Measurements from ENCODE around the gene TNNI2. TPM values are rescaled to one million over a fixed set of nuclear protein-coding genes. Genes with fewer than 3 reads are reported as not detected.

The TNNI2 gene
- total RNA-seq, 4 donors from 2014 or later = not detected

- TF ChIP-seq EP300 (IDR thresholded peaks at IDR 0.05) = no peak
- no peak for TF ChIP-seq POLR2A (IDR thresholded peaks at IDR 0.05)
- no peak for TF ChIP-seq CTCF (IDR thresholded peaks at IDR 0.05)
- H3K4me1 ChIP-seq = peaks cover 0 to 39% (median 21%) of the 10 kb centered on the region in 4 donors
These were observed 17.2 kb upstream of the TNNI2 start for GRCh38 chr11:1821562-1821961.

GRCh38 chr11:1822648-1823375 lies 16.0 kb upstream of the TNNI2 start:
- H3K27ac ChIP-seq = peak overlapping the region in 1 of 4 donors; percentile 91
- TF ChIP-seq POLR2A (IDR thresholded peaks at IDR 0.05) (no peak), CTCF (IDR thresholded peaks at IDR 0.05) (no peak), EP300 (IDR thresholded peaks at IDR 0.05) (no peak)
- DNase-seq (ENCODE audit: low spot score in 2 of 2) = no peak
- H3K27me3 ChIP-seq = no peaks in the 10 kb centered on the region
- no peak overlapping the region for H3K4me3 ChIP-seq
- 75 to 98% methylated on average over 4 to 7 of the region's 8 CpGs for WGBS, 2 donors
- no peaks in the 10 kb centered on the region for H3K36me3 ChIP-seq
- peaks cover 0 to 52% (median 31%) of the 10 kb centered on the region in 4 donors for H3K4me1 ChIP-seq
- peaks cover 0 to 13% (median 0%) of the 10 kb centered on the region in 4 donors for H3K9me3 ChIP-seq

More at GRCh38 chr11:1821562-1821961, 17.2 kb upstream of the TNNI2 start:
- H3K9me3 ChIP-seq = peaks cover 0 to 16% (median 0%) of the 10 kb centered on the region in 4 donors
- no peak overlapping the region for H3K4me3 ChIP-seq
- DNase-seq (ENCODE audit: low spot score in 2 of 2) = no peak
- no peaks in the 10 kb centered on the region for H3K27me3 ChIP-seq
- no peaks in the 10 kb centered on the region for H3K36me3 ChIP-seq
- H3K27ac ChIP-seq = no peak overlapping the region

- peaks cover 0 to 7% (median 0%) of the 10 kb centered on the region in 4 donors for H3K9me3 ChIP-seq
- WGBS, 2 donors = 91 to 94% methylated on average over 6 to 17 of the region's 19 CpGs
- H3K27ac ChIP-seq = peak overlapping the region in 1 of 4 donors; percentile 91
- DNase-seq (ENCODE audit: low spot score in 2 of 2) = no peak
- H3K27me3 ChIP-seq = no peaks in the 10 kb centered on the region
- no peak overlapping the region for H3K4me3 ChIP-seq
- no peaks in the 10 kb centered on the region for H3K36me3 ChIP-seq
- H3K4me1 ChIP-seq = peaks cover 0 to 60% (median 33%) of the 10 kb centered on the region in 4 donors
- TF ChIP-seq CTCF (IDR thresholded peaks at IDR 0.05) (no peak), POLR2A (IDR thresholded peaks at IDR 0.05) (no peak), EP300 (IDR thresholded peaks at IDR 0.05) (no peak)
These were observed 15.2 kb upstream of the TNNI2 start for GRCh38 chr11:1823376-1824220.

- no peaks in the 10 kb centered on the region for H3K36me3 ChIP-seq
- peaks cover 0 to 68% (median 34%) of the 10 kb centered on the region in 4 donors for H3K4me1 ChIP-seq
- peak overlapping the region in 3 of 4 donors; percentile 50 to 91 (median 90) for H3K27ac ChIP-seq
- H3K4me3 ChIP-seq = no peak overlapping the region
- no peaks in the 10 kb centered on the region for H3K27me3 ChIP-seq
- no peak for TF ChIP-seq CTCF (IDR thresholded peaks at IDR 0.05)
- TF ChIP-seq EP300 (IDR thresholded peaks at IDR 0.05) = no peak
- TF ChIP-seq POLR2A (IDR thresholded peaks at IDR 0.05) = no peak
- no peaks in the 10 kb centered on the region for H3K9me3 ChIP-seq
- DNase-seq (ENCODE audit: low spot score in 2 of 2) = no peak
- 92 to 93% methylated on average over 18 of the region's 23 CpGs for WGBS, 2 donors
These were observed 14.4 kb upstream of the TNNI2 start for GRCh38 chr11:1824221-1825038.
